ENCODE measurements around the gene STXBP5L. TPM values are rescaled to one million over a fixed set of nuclear protein-coding genes. Genes with fewer than 3 reads are reported as not detected.
"Not testable (repeated sequence)": the region's sequence is repeated elsewhere in the genome, so short reads cannot be mapped to it uniquely, and the experiment has no call there.

STXBP5L gene
- total and polyA plus RNA-seq, 2 donors from 2014 or later, result not detected

DNA sequence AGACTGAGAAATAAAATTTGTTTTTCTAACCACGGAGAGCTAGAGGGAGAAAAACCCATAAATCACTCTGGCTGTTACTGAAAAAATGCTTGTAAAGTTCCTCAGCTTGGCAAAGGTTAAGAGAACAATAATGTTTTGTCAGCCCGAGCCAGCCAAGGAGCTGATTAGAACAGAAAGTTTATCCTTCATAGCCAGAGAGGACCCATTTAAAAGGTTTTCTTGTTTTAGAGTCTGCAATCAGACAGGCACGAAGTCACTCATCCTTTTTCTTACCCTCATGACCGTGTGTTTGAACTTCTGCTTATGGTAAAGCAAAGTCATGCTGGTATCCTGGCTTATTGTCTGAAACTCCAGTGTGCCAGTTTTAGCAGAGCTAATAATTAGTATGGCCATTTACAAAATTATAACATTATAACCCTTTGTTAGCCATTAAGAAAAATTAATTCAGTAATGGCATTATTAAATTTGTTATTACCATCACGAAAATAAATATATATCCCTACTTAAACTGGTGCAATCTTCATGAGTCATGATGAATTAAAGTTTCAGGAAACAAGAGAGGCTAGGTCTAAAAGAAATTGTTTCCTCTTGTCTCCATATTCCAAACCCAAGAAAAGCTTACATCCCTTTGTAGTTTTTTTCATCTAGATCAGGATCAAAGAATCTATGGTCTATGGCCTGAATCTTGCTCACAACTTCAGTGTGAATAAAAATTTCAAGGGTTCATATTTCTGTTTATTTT lies 13.5 kb upstream of the STXBP5L start:
- H3K9ac ChIP-seq (ENCODE audit: low read length in 3 of 3), result no peak overlapping the region
- H3K4me1 ChIP-seq (ENCODE audit: control insufficient read depth in 2 of 3, insufficient read depth in 2 of 3, low read depth in 1 of 3, low read length in 3 of 3), result no peaks in the 10 kb centered on the region
- H3K27me3 ChIP-seq (ENCODE audit: control insufficient read depth, insufficient read depth, low read length), result no peaks in the 10 kb centered on the region
- TF ChIP-seq, protein P1, sequence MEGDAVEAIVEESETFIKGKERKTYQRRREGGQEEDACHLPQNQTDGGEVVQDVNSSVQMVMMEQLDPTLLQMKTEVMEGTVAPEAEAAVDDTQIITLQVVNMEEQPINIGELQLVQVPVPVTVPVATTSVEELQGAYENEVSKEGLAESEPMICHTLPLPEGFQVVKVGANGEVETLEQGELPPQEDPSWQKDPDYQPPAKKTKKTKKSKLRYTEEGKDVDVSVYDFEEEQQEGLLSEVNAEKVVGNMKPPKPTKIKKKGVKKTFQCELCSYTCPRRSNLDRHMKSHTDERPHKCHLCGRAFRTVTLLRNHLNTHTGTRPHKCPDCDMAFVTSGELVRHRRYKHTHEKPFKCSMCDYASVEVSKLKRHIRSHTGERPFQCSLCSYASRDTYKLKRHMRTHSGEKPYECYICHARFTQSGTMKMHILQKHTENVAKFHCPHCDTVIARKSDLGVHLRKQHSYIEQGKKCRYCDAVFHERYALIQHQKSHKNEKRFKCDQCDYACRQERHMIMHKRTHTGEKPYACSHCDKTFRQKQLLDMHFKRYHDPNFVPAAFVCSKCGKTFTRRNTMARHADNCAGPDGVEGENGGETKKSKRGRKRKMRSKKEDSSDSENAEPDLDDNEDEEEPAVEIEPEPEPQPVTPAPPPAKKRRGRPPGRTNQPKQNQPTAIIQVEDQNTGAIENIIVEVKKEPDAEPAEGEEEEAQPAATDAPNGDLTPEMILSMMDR (IDR thresholded peaks at IDR 0.05; ENCODE audit: borderline replicate concordance, extremely low read depth, insufficient read depth), result no peak
- H3K4me3 ChIP-seq (ENCODE audit: low read length in 3 of 3), result no peak overlapping the region
- H3K36me3 ChIP-seq (ENCODE audit: control insufficient read depth in 2 of 3, insufficient read depth in 3 of 3, low read length in 3 of 3), result no peaks in the 10 kb centered on the region
- FAIRE-seq (no peak), DNase-seq (peak in 4 of 5 donors; percentile 19 to 72 (median 46))
- no peaks in the 10 kb centered on the region for H3K9me3 ChIP-seq (ENCODE audit: control insufficient read depth in 2 of 3, insufficient read depth in 1 of 3, low read length in 3 of 3)
- intact Hi-C loops (cut with DNase I), result no loop called here
- no peak overlapping the region for H3K27ac ChIP-seq (ENCODE audit: low read depth in 2 of 2, low read length in 2 of 2)

DNA sequence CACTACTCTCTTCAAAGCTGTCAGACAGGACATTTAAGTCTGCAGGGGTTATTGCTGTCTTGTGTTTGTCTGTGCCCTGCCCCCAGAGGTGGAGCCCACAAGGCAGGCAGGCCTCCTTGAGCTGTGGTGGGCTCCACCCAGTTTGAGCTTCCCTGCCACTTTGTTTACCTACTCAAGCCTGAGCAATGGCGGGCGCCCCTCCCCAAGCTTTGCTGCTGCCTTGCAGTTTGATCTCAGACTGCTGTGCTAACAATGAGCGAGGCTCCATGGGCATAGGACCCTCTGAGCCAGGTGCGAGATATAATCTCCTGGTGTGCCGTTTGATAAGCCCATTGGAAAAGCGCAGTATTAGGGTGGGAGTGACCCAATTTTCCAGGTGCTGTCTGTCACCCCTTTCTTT lies 6.3 kb upstream of the STXBP5L start:
- H3K36me3 ChIP-seq (ENCODE audit: control insufficient read depth in 2 of 3, insufficient read depth in 3 of 3, low read length in 3 of 3); H3K9ac ChIP-seq (ENCODE audit: low read length in 3 of 3); H3K27ac ChIP-seq (ENCODE audit: low read depth in 2 of 2, low read length in 2 of 2); FAIRE-seq; H3K4me3 ChIP-seq (ENCODE audit: low read length in 3 of 3); H3K9me3 ChIP-seq (ENCODE audit: control insufficient read depth in 2 of 3, insufficient read depth in 1 of 3, low read length in 3 of 3); intact Hi-C loops (cut with DNase I); H3K4me1 ChIP-seq (ENCODE audit: control insufficient read depth in 2 of 3, insufficient read depth in 2 of 3, low read depth in 1 of 3, low read length in 3 of 3); H3K27me3 ChIP-seq (ENCODE audit: control insufficient read depth, insufficient read depth, low read length): not testable (repeated sequence)
- DNase-seq, result peak in 1 of 5 donors; percentile 36

DNA sequence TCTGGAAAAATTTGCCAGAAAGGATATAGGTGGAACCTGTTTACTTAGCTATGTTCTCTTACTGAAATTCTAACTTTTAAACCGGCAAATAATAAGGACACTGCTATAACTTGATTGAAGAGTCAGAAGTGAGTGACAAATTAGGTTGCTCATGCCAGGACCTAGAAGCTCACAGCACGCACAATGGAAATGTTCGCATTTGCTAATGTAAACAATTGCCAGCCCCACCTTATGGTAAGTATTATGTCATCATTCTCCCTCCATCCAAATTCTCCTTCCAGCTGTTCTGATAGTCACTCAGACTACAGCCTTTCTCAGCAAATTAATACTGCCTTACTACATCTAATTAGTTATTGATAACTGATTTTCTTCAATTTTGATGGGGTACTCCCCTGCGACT lies 4.8 kb upstream of the STXBP5L start:
- H3K27ac ChIP-seq (ENCODE audit: low read depth in 2 of 2, low read length in 2 of 2), result no peak overlapping the region
- intact Hi-C loops (cut with DNase I), result no loop called here
- no peaks in the 10 kb centered on the region for H3K4me1 ChIP-seq (ENCODE audit: control insufficient read depth in 2 of 3, insufficient read depth in 2 of 3, low read depth in 1 of 3, low read length in 3 of 3)
- FAIRE-seq, result no peak
- no peaks in the 10 kb centered on the region for H3K27me3 ChIP-seq (ENCODE audit: control insufficient read depth, insufficient read depth, low read length)
- TF ChIP-seq, protein P1 (IDR thresholded peaks at IDR 0.05; ENCODE audit: borderline replicate concordance, extremely low read depth, insufficient read depth), result no peak
- no peaks in the 10 kb centered on the region for H3K36me3 ChIP-seq (ENCODE audit: control insufficient read depth in 2 of 3, insufficient read depth in 3 of 3, low read length in 3 of 3)
- H3K9ac ChIP-seq (ENCODE audit: low read length in 3 of 3), result no peak overlapping the region
- no peaks in the 10 kb centered on the region for H3K9me3 ChIP-seq (ENCODE audit: control insufficient read depth in 2 of 3, insufficient read depth in 1 of 3, low read length in 3 of 3)
- H3K4me3 ChIP-seq (ENCODE audit: low read length in 3 of 3), result no peak overlapping the region
- DNase-seq, result no peak

DNA sequence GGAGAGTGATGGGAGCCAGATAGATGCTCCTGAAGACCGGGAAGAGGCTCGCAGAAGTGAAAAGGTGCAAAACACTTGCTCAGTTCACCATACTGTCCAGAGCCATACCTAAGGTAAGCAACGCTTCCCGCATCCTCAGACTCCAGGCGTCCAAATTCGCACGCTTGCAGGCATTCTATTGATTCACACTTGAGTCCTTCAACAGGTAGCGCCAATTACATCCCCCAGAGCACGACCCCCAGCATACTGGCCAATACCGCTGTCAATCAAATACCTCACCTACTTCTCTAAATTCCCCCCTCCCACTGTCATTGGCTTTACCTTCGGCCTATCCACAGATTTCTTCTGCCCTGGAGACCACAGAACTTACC lies 361 bp upstream of the STXBP5L start:
- Histone ChIP-seq H3K9ac (ENCODE audit: low read length in 3 of 3) (no peak overlapping the region), H3K4me1 (ENCODE audit: control insufficient read depth in 2 of 3, insufficient read depth in 2 of 3, low read depth in 1 of 3, low read length in 3 of 3) (no peaks in the 10 kb centered on the region), H3K36me3 (ENCODE audit: control insufficient read depth in 2 of 3, insufficient read depth in 3 of 3, low read length in 3 of 3) (no peaks in the 10 kb centered on the region), H3K27ac (ENCODE audit: low read depth in 2 of 2, low read length in 2 of 2) (no peak overlapping the region), H3K9me3 (ENCODE audit: control insufficient read depth in 2 of 3, insufficient read depth in 1 of 3, low read length in 3 of 3) (no peaks in the 10 kb centered on the region), H3K27me3 (ENCODE audit: control insufficient read depth, insufficient read depth, low read length) (peaks cover 8% of the 10 kb centered on the region), H3K4me3 (ENCODE audit: low read length in 3 of 3) (peak overlapping the region in 2 of 3 donors; percentile 12 to 43)
- TF ChIP-seq, protein P1 (IDR thresholded peaks at IDR 0.05; ENCODE audit: borderline replicate concordance, extremely low read depth, insufficient read depth), result no peak
- no peak for FAIRE-seq
- intact Hi-C loops (cut with DNase I), result no loop called here
- no peak for DNase-seq
